HepG2 (cell line): ENCODE results near the gene DMGDH. TPM values are rescaled to one million over a fixed set of nuclear protein-coding genes. Genes with fewer than 3 reads are reported as not detected.

Experiments
- AGO1 ChIP-seq: fragments of 200-400 bp; formaldehyde crosslinking; IDR thresholded peaks from 2 replicates; pipeline ENCODE4 v1.6.1; 2017; ENCODE audit warnings: mild to moderate bottlenecking, low read depth, low read length, moderate library complexity; ENCODE audit not compliant: poor library complexity, severe bottlenecking
- ATM ChIP-seq: fragments of 450-650 bp; IDR thresholded peaks from 2 replicates; pipeline ENCODE4 v1.7.1; 2017; ENCODE audit warnings: mild to moderate bottlenecking, borderline replicate concordance
- EP300 ChIP-seq, 3 experiments: sonication (generic) in 1 of 3; formaldehyde crosslinking in 1 of 3; IDR thresholded peaks; 2 replicates each; pipeline versions ENCODE4 v1.5.1 to v1.6.1; 2011 to 2020; ENCODE audit warnings: low read depth in 2 of 3, low read length in 2 of 3, borderline replicate concordance in 1 of 3, improper control_type of control experiment in 1 of 3, mild to moderate bottlenecking in 1 of 3, missing genetic modification reagents in 1 of 3, moderate library complexity in 1 of 3
- FOSL1 ChIP-seq: sonication (generic); formaldehyde crosslinking; IDR thresholded peaks from 2 replicates; pipeline ENCODE4 v1.9.0; 2021; ENCODE audit warnings: missing genetic modification reagents, borderline replicate concordance
- FOXK2 ChIP-seq: fragments of 450-650 bp; IDR thresholded peaks from 2 replicates; pipeline ENCODE4 v1.6.1; 2016
- FOXP1 ChIP-seq, 2 experiments: fragments of 450-650 bp in 1 of 2; IDR thresholded peaks; 2 replicates each; pipeline ENCODE4 v1.6.1; 2017 to 2018; ENCODE audit warnings: antibody characterized with exemption in 1 of 2
- GABPB1 ChIP-seq: IDR thresholded peaks from 2 replicates; pipeline ENCODE4 v1.6.1; 2016; ENCODE audit warnings: mild to moderate bottlenecking, missing genetic modification reagents, moderate library complexity, missing compliant biosample characterization
- HDAC1 ChIP-seq: sonication (generic); formaldehyde crosslinking; IDR thresholded peaks from 2 replicates; pipeline ENCODE4 v1.5.1; 2020; ENCODE audit warnings: mild to moderate bottlenecking, missing genetic modification reagents
- HMG20B ChIP-seq: conservative IDR thresholded peaks from 2 replicates; pipeline ENCODE4 v1.6.1; 2016; ENCODE audit warnings: missing genetic modification reagents, missing compliant biosample characterization
- HNF4A ChIP-seq: sonication (generic); formaldehyde crosslinking; IDR thresholded peaks from 2 replicates; pipeline ENCODE4 v1.4.0; 2020; ENCODE audit warnings: missing genetic modification reagents
- JDP2 ChIP-seq: sonication (generic); formaldehyde crosslinking; IDR thresholded peaks from 2 replicates; pipeline ENCODE4 v1.8.1; 2022; ENCODE audit warnings: missing genetic modification reagents, borderline replicate concordance
- NCOA1 ChIP-seq: sonication (generic); formaldehyde crosslinking; IDR thresholded peaks from 2 replicates; pipeline ENCODE4 v1.9.0; 2021; ENCODE audit warnings: missing genetic modification reagents
- SKI ChIP-seq: fragments of 450-650 bp; IDR thresholded peaks from one replicate; pipeline ENCODE4 v1.6.1; 2018; ENCODE audit warnings: mild to moderate bottlenecking; ENCODE audit not compliant: partially characterized antibody
- SOX13 ChIP-seq, 3 experiments: fragments of 450-650 bp in 1 of 3; sonication (generic) in 1 of 3; formaldehyde crosslinking in 1 of 3; IDR thresholded peaks in 2 of 3; conservative IDR thresholded peaks in 1 of 3; 2 replicates each; pipeline versions ENCODE4 v1.5.0 to v1.6.1; 2016 to 2020; ENCODE audit warnings: antibody characterized with exemption in 1 of 3, mild to moderate bottlenecking in 1 of 3, missing compliant biosample characterization in 1 of 3, missing genetic modification reagents in 1 of 3, moderate library complexity in 1 of 3
- SOX6 ChIP-seq, 2 experiments: fragments of 450-650 bp in 1 of 2; sonication (generic) in 1 of 2; formaldehyde crosslinking in 1 of 2; IDR thresholded peaks; 2 replicates each; pipeline versions ENCODE4 v1.4.0 to v1.6.1; 2017 to 2020; ENCODE audit warnings: antibody characterized with exemption in 1 of 2, mild to moderate bottlenecking in 1 of 2, missing genetic modification reagents in 1 of 2
- SRSF1 ChIP-seq: fragments of 200-400 bp; formaldehyde crosslinking; optimal IDR thresholded peaks from 2 replicates; pipeline ENCODE3; 2017; ENCODE audit warnings: mild to moderate bottlenecking, low read depth, low read length, moderate library complexity
- TMF1 ChIP-seq: sonication (generic); formaldehyde crosslinking; IDR thresholded peaks from 2 replicates; pipeline ENCODE4 v1.8.1; 2022; ENCODE audit warnings: low read depth, missing genetic modification reagents
- TSC22D2 ChIP-seq: sonication (generic); formaldehyde crosslinking; IDR thresholded peaks from 2 replicates; pipeline ENCODE4 v1.5.1; 2020; ENCODE audit warnings: missing genetic modification reagents, mild to moderate bottlenecking, borderline replicate concordance
- ZBTB20 ChIP-seq: sonication (generic); formaldehyde crosslinking; IDR thresholded peaks from 2 replicates; pipeline ENCODE4 v1.8.1; 2023; ENCODE audit warnings: missing genetic modification reagents, low read depth, mild to moderate bottlenecking, borderline replicate concordance
- ZMYM2 ChIP-seq: sonication (generic); formaldehyde crosslinking; IDR thresholded peaks from 2 replicates; pipeline ENCODE4 v1.8.0; 2022; ENCODE audit warnings: mild to moderate bottlenecking, missing genetic modification reagents
- ZNF180 ChIP-seq: sonication (generic); formaldehyde crosslinking; IDR thresholded peaks from 2 replicates; pipeline ENCODE4 v1.4.0; 2020; ENCODE audit warnings: low read depth, missing genetic modification reagents, borderline replicate concordance
- ZNF317 ChIP-seq: sonication (generic); formaldehyde crosslinking; IDR thresholded peaks from 2 replicates; pipeline ENCODE4 v1.5.0; 2020; ENCODE audit warnings: mild to moderate bottlenecking, missing genetic modification reagents
- ZNF333 ChIP-seq: sonication (generic); formaldehyde crosslinking; IDR thresholded peaks from 2 replicates; pipeline ENCODE4 v1.4.0; 2020; ENCODE audit warnings: mild to moderate bottlenecking, missing genetic modification reagents, borderline replicate concordance
- ZNF367 ChIP-seq: sonication (generic); formaldehyde crosslinking; IDR thresholded peaks from 2 replicates; pipeline ENCODE4 v1.4.0; 2020; ENCODE audit warnings: missing genetic modification reagents, borderline replicate concordance
- ZNF567 ChIP-seq: sonication (generic); formaldehyde crosslinking; IDR thresholded peaks from 2 replicates; pipeline ENCODE4 v1.8.1; 2023; ENCODE audit warnings: mild to moderate bottlenecking, missing genetic modification reagents, borderline replicate concordance
- ZNF576 ChIP-seq: sonication (generic); formaldehyde crosslinking; IDR thresholded peaks from 2 replicates; pipeline ENCODE4 v1.4.0; 2020; ENCODE audit warnings: mild to moderate bottlenecking, missing genetic modification reagents
- ZNF674 ChIP-seq: sonication (generic); formaldehyde crosslinking; IDR thresholded peaks from 2 replicates; pipeline ENCODE4 v1.5.0; 2020; ENCODE audit warnings: low read depth, mild to moderate bottlenecking, missing genetic modification reagents
- ZNF761 ChIP-seq: sonication (generic); formaldehyde crosslinking; conservative IDR thresholded peaks from 2 replicates; pipeline ENCODE4 v1.4.0; 2020; ENCODE audit warnings: mild to moderate bottlenecking, missing genetic modification reagents
- polyA plus RNA-seq, 8 experiments: library from polyadenylated mRNA; depleted of rRNA in 3 of 8; stranded (reverse) in 7 of 8; unstranded in 1 of 8; fragments of >200 nt; fragmentation: Illumina TruSeq in 4 of 8; extraction: Trizol in 4 of 8; gene quantifications; 2 replicates each; pipeline versions ENCODE4 v1.2.1 to v1.2.3, GENCODE V29; 2011 to 2016; ENCODE audit warnings: low read depth in 4 of 8, missing spikeins in 1 of 8, mixed read lengths in 1 of 8; ENCODE audit not compliant: insufficient read depth in 1 of 8
- total RNA-seq, 5 experiments: library from RNA; depleted of rRNA; stranded (reverse); fragments of >200 nt; fragmentation: Illumina TruSeq; extraction: Trizol; gene quantifications; 2 replicates each; pipeline ENCODE4 v1.2.3, GENCODE V29; 2016; ENCODE audit warnings: low read depth in 1 of 5
- TF ChIP-seq, protein P1 (sequence below): sonication (generic); formaldehyde crosslinking; IDR thresholded peaks from 2 replicates; pipeline ENCODE4 v1.4.0; 2020; ENCODE audit warnings: mild to moderate bottlenecking, missing genetic modification reagents
- TF ChIP-seq, protein P2 (sequence below): sonication (generic); IDR thresholded peaks from 2 replicates; pipeline ENCODE4 v1.6.1; 2016; ENCODE audit warnings: low read depth, borderline replicate concordance

The DMGDH gene
- total and polyA plus RNA-seq, 2 of the 13 experiments (the other 11 are each of a cell fraction or from before 2014, with no cell fraction given): 3.6 to 7.9 TPM

- TF ChIP-seq SOX13 (IDR thresholded peaks at IDR 0.05) (peak; percentile 88), SOX13 (CRISPR knock-in tag; conservative IDR thresholded peaks at IDR 0.05 in 1 of 2, IDR thresholded peaks at IDR 0.05 in 1 of 2) (peak in 1 of 2 experiments; percentile 96; a peak in 2 of 4 replicates), JDP2 (CRISPR knock-in tag) (no peak), HNF4A (CRISPR knock-in tag) (peak; percentile 53), ZNF761 (no peak), ZNF567 (CRISPR knock-in tag) (no peak), HMG20B (CRISPR knock-in tag) (no peak), FOSL1 (no peak), ATM (no peak), ZNF576 (CRISPR knock-in tag) (no peak), GABPB1 (CRISPR knock-in tag) (no peak), FOXK2 (peak; percentile 28; the same call in 1 of the 2 replicates), ZNF367 (CRISPR knock-in tag) (no peak), FOXP1 (IDR thresholded peaks at IDR 0.05) (no peak), FOXP1 (CRISPR knock-in tag; IDR thresholded peaks at IDR 0.05) (peak; percentile 78), AGO1 (no peak), ZNF333 (no peak), SOX6 (IDR thresholded peaks at IDR 0.05) (no peak), SOX6 (CRISPR knock-in tag; IDR thresholded peaks at IDR 0.05) (peak; percentile 93), ZBTB20 (CRISPR knock-in tag) (peak; percentile 65; the same call in 1 of the 2 replicates), ZNF180 (CRISPR knock-in tag) (no peak), SKI (peak; percentile 70), NCOA1 (CRISPR knock-in tag) (no peak), TSC22D2 (CRISPR knock-in tag) (no peak), SRSF1 (no peak), ZMYM2 (no peak), EP300 (IDR thresholded peaks at IDR 0.05; ENCODE audit: low read depth in 2 of 2, low read length in 2 of 2) (peak in 1 of 2 experiments; percentile 37; a peak in 1 of 4 replicates), EP300 (CRISPR knock-in tag; IDR thresholded peaks at IDR 0.05; ENCODE audit: borderline replicate concordance) (no peak), ZNF674 (CRISPR knock-in tag) (no peak), ZNF317 (CRISPR knock-in tag) (0 out of 2 replicates have a peak, but pooled peaks have one; percentile 30), HDAC1 (CRISPR knock-in tag) (no peak), TMF1 (CRISPR knock-in tag) (no peak)
- TF ChIP-seq, protein P1, sequence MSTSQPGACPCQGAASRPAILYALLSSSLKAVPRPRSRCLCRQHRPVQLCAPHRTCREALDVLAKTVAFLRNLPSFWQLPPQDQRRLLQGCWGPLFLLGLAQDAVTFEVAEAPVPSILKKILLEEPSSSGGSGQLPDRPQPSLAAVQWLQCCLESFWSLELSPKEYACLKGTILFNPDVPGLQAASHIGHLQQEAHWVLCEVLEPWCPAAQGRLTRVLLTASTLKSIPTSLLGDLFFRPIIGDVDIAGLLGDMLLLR (CRISPR knock-in tag): no peak
- TF ChIP-seq, protein P2, sequence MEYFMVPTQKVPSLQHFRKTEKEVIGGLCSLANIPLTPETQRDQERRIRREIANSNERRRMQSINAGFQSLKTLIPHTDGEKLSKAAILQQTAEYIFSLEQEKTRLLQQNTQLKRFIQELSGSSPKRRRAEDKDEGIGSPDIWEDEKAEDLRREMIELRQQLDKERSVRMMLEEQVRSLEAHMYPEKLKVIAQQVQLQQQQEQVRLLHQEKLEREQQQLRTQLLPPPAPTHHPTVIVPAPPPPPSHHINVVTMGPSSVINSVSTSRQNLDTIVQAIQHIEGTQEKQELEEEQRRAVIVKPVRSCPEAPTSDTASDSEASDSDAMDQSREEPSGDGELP: peak; percentile 49; the same call in 1 of the 2 replicates
Observed at GRCh38 chr5:79002374-79002773, 67.1 kb downstream of the DMGDH start (continued).
